BE2C (cell line): ENCODE measurements around the gene NRXN3.

Experiments used
- DNase-seq: peaks from one replicate; pipeline ENCODE4 v3.0.0-alpha.2; 2020
- H3K27me3 ChIP-seq: fragments of 250-450 bp; sonication (Bioruptor Pico); 2 replicates; pipeline ENCODE4 v1.5.1; 2020; ENCODE audit warnings: mild to moderate bottlenecking
- H3K36me3 ChIP-seq: fragments of 250-450 bp; sonication (Bioruptor Pico); 2 replicates; pipeline ENCODE4 v1.5.1; 2020; ENCODE audit warnings: mild to moderate bottlenecking
- H3K4me1 ChIP-seq: fragments of 250-450 bp; sonication (Bioruptor Pico); 2 replicates; pipeline ENCODE4 v1.5.1; 2020
- H3K4me3 ChIP-seq: 2 replicates; pipeline ENCODE4 v1.5.1; 2011; ENCODE audit warnings: low read depth, low read length
- H3K9me3 ChIP-seq: fragments of 250-450 bp; sonication (Bioruptor Pico); 2 replicates; pipeline ENCODE4 v1.5.1; 2020
- CTCF ChIP-seq: IDR thresholded peaks from 2 replicates; pipeline ENCODE4 v1.5.1; 2012; ENCODE audit warnings: mild to moderate bottlenecking, low read depth, low read length

The NRXN3 gene

GRCh38 chr14:78345131-78345744 lies 175.1 kb downstream of the NRXN3 start:
- no peak for TF ChIP-seq CTCF
- Histone ChIP-seq H3K4me3 (no peak overlapping the region), H3K36me3 (no peaks in the 10 kb centered on the region), H3K4me1 (no peaks in the 10 kb centered on the region), H3K27me3 (no peaks in the 10 kb centered on the region), H3K9me3 (no peaks in the 10 kb centered on the region)
- no peak for DNase-seq

- TF ChIP-seq CTCF, result no peak
- Histone ChIP-seq H3K9me3 (no peaks in the 10 kb centered on the region), H3K4me1 (no peaks in the 10 kb centered on the region), H3K36me3 (no peaks in the 10 kb centered on the region), H3K4me3 (no peak overlapping the region), H3K27me3 (no peaks in the 10 kb centered on the region)
- no peak for DNase-seq
Measured at GRCh38 chr14:78346747-78347146, 176.6 kb downstream of the NRXN3 start.

DNA sequence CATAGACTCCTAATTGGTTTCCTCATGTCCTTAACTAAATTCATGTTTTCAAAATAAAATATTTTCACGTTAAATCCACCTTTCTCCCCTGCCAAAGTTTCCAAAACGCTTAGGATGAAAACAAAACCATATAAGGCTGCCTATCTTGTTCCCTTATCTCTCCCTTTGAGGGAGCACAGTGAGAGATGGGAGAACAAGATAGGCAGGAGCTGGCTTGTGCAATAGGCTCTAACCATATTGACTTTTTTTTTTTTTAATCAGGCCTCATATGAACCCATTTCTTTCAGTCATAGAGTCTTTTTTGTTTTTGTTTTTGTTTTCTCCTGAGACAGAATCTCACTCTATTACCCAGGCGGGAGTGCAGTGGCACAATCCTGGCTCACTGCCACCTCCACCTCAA lies 184.9 kb downstream of the NRXN3 start:
- H3K36me3 ChIP-seq, result no peaks in the 10 kb centered on the region
- no peak for DNase-seq
- H3K4me3 ChIP-seq, result no peak overlapping the region
- TF ChIP-seq CTCF, result no peak
- no peaks in the 10 kb centered on the region for H3K27me3 ChIP-seq
- no peaks in the 10 kb centered on the region for H3K4me1 ChIP-seq
- no peaks in the 10 kb centered on the region for H3K9me3 ChIP-seq

- no peak for TF ChIP-seq CTCF
- no peaks in the 10 kb centered on the region for H3K36me3 ChIP-seq
- no peaks in the 10 kb centered on the region for H3K4me1 ChIP-seq
- H3K9me3 ChIP-seq, result no peaks in the 10 kb centered on the region
- no peak overlapping the region for H3K4me3 ChIP-seq
- DNase-seq, result no peak
- no peaks in the 10 kb centered on the region for H3K27me3 ChIP-seq
Measured at GRCh38 chr14:78356391-78356790, 186.2 kb downstream of the NRXN3 start.

DNA sequence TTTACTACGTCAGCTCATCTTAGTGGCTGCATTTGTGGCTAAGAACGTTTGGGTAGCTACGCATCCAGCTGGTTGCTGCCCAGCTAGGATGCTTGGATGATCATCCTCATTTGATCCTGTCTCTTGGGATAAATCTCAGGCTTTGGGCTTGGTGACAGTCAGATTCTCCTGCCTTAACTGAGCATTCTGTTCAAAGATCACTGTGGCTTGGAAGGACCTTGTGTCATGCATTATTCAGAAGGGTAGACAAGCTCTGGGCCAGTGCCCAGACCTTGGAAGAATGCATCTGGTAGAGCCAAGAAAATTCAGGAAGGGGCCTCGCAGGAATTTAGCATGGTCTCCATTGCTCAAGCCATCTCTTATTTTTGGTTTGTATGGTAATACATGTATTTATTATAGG lies 188.4 kb downstream of the NRXN3 start:
- no peaks in the 10 kb centered on the region for H3K27me3 ChIP-seq
- TF ChIP-seq CTCF, result no peak
- no peaks in the 10 kb centered on the region for H3K36me3 ChIP-seq
- no peaks in the 10 kb centered on the region for H3K4me1 ChIP-seq
- DNase-seq, result no peak
- no peaks in the 10 kb centered on the region for H3K9me3 ChIP-seq
- no peak overlapping the region for H3K4me3 ChIP-seq

- Histone ChIP-seq H3K9me3 (no peaks in the 10 kb centered on the region), H3K36me3 (no peaks in the 10 kb centered on the region), H3K4me1 (no peaks in the 10 kb centered on the region), H3K4me3 (no peak overlapping the region), H3K27me3 (no peaks in the 10 kb centered on the region)
- no peak for DNase-seq
- TF ChIP-seq CTCF, result no peak
Measured at GRCh38 chr14:78359581-78359980, 189.4 kb downstream of the NRXN3 start.
